Keratinocyte (primary cell): ENCODE results near the gene CTSA. TPM values are rescaled to one million over a fixed set of nuclear protein-coding genes. Genes with fewer than 3 reads are reported as not detected.

Experiments
- DNase-seq: peaks from one replicate; pipeline ENCODE4 v3.0.0-alpha.2; 2011; ENCODE audit warnings: low read depth, missing footprints, low spot score
- FAIRE-seq: peaks from 2 replicates; lab custom pipeline; 2011; peaks lifted over from hg19 to GRCh38; lab: Jason Lieb, UNC
- H2AFZ ChIP-seq: 2 replicates; pipeline ENCODE4 v1.6.0; 2012; ENCODE audit warnings: low read length, control low read depth, inconsistent platforms; ENCODE audit not compliant: control insufficient read depth
- H3K27ac ChIP-seq: 2 replicates; pipeline ENCODE4 v1.5.1; 2011; ENCODE audit warnings: low read length; ENCODE audit not compliant: control insufficient read depth, insufficient read depth
- H3K27me3 ChIP-seq: 3 replicates; pipeline ENCODE4 v1.6.0; 2011; ENCODE audit warnings: low read length; ENCODE audit not compliant: control insufficient read depth, insufficient read depth; ENCODE audit errors: extremely low read depth
- H3K36me3 ChIP-seq, 2 experiments: 2 replicates in 1 of 2; 3 replicates in 1 of 2; pipeline ENCODE4 v1.5.1; 2011; ENCODE audit warnings: low read length in 2 of 2, mild to moderate bottlenecking in 1 of 2; ENCODE audit not compliant: control insufficient read depth in 2 of 2, insufficient read depth in 2 of 2; ENCODE audit errors: extremely low read depth in 1 of 2
- H3K4me1 ChIP-seq: 3 replicates; pipeline ENCODE4 v1.5.1; 2011; ENCODE audit warnings: low read length; ENCODE audit not compliant: control insufficient read depth, insufficient read depth; ENCODE audit errors: extremely low read depth
- H3K4me2 ChIP-seq: 3 replicates; pipeline ENCODE4 v1.6.0; 2011; ENCODE audit warnings: low read depth, low read length; ENCODE audit not compliant: control insufficient read depth, insufficient read depth; ENCODE audit errors: extremely low read depth
- H3K4me3 ChIP-seq, 3 experiments: fragments of 200-600 bp in 1 of 3; sonication (generic) in 1 of 3; 2 replicates in 2 of 3; 3 replicates in 1 of 3; pipeline ENCODE4 v1.5.1; 2011 to 2016; ENCODE audit warnings: low read length in 3 of 3, mild to moderate bottlenecking in 3 of 3, control low read depth in 2 of 3, inconsistent platforms in 1 of 3, low read depth in 1 of 3, mixed read lengths in 1 of 3, mixed run types in 1 of 3, moderate library complexity in 1 of 3; ENCODE audit not compliant: control insufficient read depth in 2 of 3, insufficient read depth in 2 of 3; ENCODE audit errors: extremely low read depth in 1 of 3
- H3K79me2 ChIP-seq: 2 replicates; pipeline ENCODE4 v1.6.0; 2012; ENCODE audit warnings: low read length; ENCODE audit not compliant: control insufficient read depth, insufficient read depth
- H3K9ac ChIP-seq: 3 replicates; pipeline ENCODE4 v1.6.0; 2011; ENCODE audit warnings: low read length; ENCODE audit not compliant: control insufficient read depth, insufficient read depth; ENCODE audit errors: extremely low read depth
- H3K9me1 ChIP-seq: 3 replicates; pipeline ENCODE4 v1.6.0; 2011; ENCODE audit warnings: low read length; ENCODE audit not compliant: control insufficient read depth, insufficient read depth; ENCODE audit errors: extremely low read depth
- H3K9me3 ChIP-seq: 2 replicates; pipeline ENCODE4 v1.5.1; 2012; ENCODE audit warnings: low read depth, low read length; ENCODE audit not compliant: control insufficient read depth
- H4K20me1 ChIP-seq: 3 replicates; pipeline ENCODE4 v1.6.0; 2011; ENCODE audit warnings: low read length; ENCODE audit not compliant: control insufficient read depth, insufficient read depth; ENCODE audit errors: extremely low read depth
- CTCF ChIP-seq, 3 experiments: IDR thresholded peaks in 1 of 3; conservative IDR thresholded peaks in 1 of 3; optimal IDR thresholded peaks in 1 of 3; 2 replicates in 2 of 3; 3 replicates in 1 of 3; pipeline versions ENCODE3 to v1.5.1; 2011; ENCODE audit warnings: low read length in 3 of 3, mild to moderate bottlenecking in 3 of 3, moderate library complexity in 2 of 3, control low read depth in 1 of 3, inconsistent platforms in 1 of 3; ENCODE audit not compliant: insufficient read depth in 2 of 3; ENCODE audit errors: extremely low read depth in 1 of 3
- EZH2 ChIP-seq: IDR thresholded peaks from one replicate; pipeline ENCODE4 v1.6.1; 2012; ENCODE audit warnings: inconsistent platforms, mild to moderate bottlenecking, low read length, moderate library complexity
- dilution Hi-C: fragments of 300-500 bp; cut with MboI; formaldehyde crosslinking; loops from one replicate; pipeline ENCODE4 v1.7.0; 2020; ENCODE audit warnings: low sequenced_read_pairs; ENCODE audit not compliant: extremely low pct_ligation_motif_present
- polyA plus RNA-seq, 5 experiments: library from polyadenylated mRNA; depleted of rRNA in 3 of 5; stranded (reverse) in 3 of 5; stranded (forward) in 1 of 5; unstranded in 1 of 5; fragments of >200 nt; gene quantifications; 1 replicate in 1 of 5; 2 replicates in 3 of 5; 3 replicates in 1 of 5; pipeline versions ENCODE4 v1.2.1 to v1.2.3, GENCODE V29; 2011 to 2012; ENCODE audit warnings: missing spikeins in 2 of 5, low read depth in 1 of 5, low replicate concordance in 1 of 5

The CTSA gene
- polyA plus RNA-seq, 1 donor (not counting 4 experiments of a cell fraction or from before 2014, with no cell fraction given), result 38.6 TPM

GRCh38 chr20:45896641-45897161 lies 5.6 kb downstream of the CTSA start:
- Histone ChIP-seq H3K36me3 (peaks cover 13 to 31% of the 10 kb centered on the region in 2 experiments), H3K9me3 (no peaks in the 10 kb centered on the region), H3K79me2 (no peaks in the 10 kb centered on the region), H3K9ac (no peak overlapping the region), H3K4me3 (no peak overlapping the region), H3K9me1 (no peaks in the 10 kb centered on the region), H3K27me3 (no peaks in the 10 kb centered on the region), H3K27ac (no peak overlapping the region), H3K4me2 (no peak overlapping the region), H3K4me1 (peaks cover 4% of the 10 kb centered on the region), H4K20me1 (no peaks in the 10 kb centered on the region), H2AFZ (no peak overlapping the region)
- TF ChIP-seq EZH2, result no peak
- no peak for TF ChIP-seq CTCF (optimal IDR thresholded peaks at IDR 0.05 in 1 of 3, IDR thresholded peaks at IDR 0.05 in 1 of 3, conservative IDR thresholded peaks at IDR 0.05 in 1 of 3; ENCODE audit: extremely low read depth in 1 of 3, insufficient read depth in 2 of 3, low read length in 3 of 3)
- DNase-seq (no peak), FAIRE-seq (no peak)
- dilution Hi-C loops, result no loop called here

- Histone ChIP-seq H3K9me3 (no peaks in the 10 kb centered on the region), H3K27me3 (no peaks in the 10 kb centered on the region), H4K20me1 (no peaks in the 10 kb centered on the region), H3K79me2 (no peaks in the 10 kb centered on the region), H3K4me3 (no peak overlapping the region), H3K9me1 (no peaks in the 10 kb centered on the region), H3K36me3 (peaks cover 13 to 34% of the 10 kb centered on the region in 2 experiments), H3K9ac (no peak overlapping the region), H3K4me2 (no peak overlapping the region), H2AFZ (no peak overlapping the region), H3K27ac (no peak overlapping the region), H3K4me1 (no peaks in the 10 kb centered on the region)
- TF ChIP-seq EZH2 (no peak), CTCF (optimal IDR thresholded peaks at IDR 0.05 in 1 of 3, IDR thresholded peaks at IDR 0.05 in 1 of 3, conservative IDR thresholded peaks at IDR 0.05 in 1 of 3; ENCODE audit: extremely low read depth in 1 of 3, insufficient read depth in 2 of 3, low read length in 3 of 3) (no peak)
- no peak for FAIRE-seq
- dilution Hi-C loops, result no loop called here
- no peak for DNase-seq
These were observed 6.2 kb downstream of the CTSA start for GRCh38 chr20:45897289-45897688.
